ENCODE results near the gene CGRRF1.

The CGRRF1 gene

GRCh38 chr14:54462048-54462447 lies 47.7 kb upstream of the CGRRF1 start (continued):
- TF ChIP-seq ZNF791 (tag by site-specific recombination; IDR thresholded peaks at IDR 0.05): no peak
- TF ChIP-seq ZNF626 (tag by site-specific recombination; IDR thresholded peaks at IDR 0.05): no peak

- Histone ChIP-seq H3K4me3 (ENCODE audit: low read depth, low read length) (no peak overlapping the region), H3K36me3 (ENCODE audit: control insufficient read depth in 2 of 2, insufficient read depth in 1 of 2, low read length in 2 of 2) (no peaks in the 10 kb centered on the region), H3K4me1 (ENCODE audit: control insufficient read depth, insufficient read depth, low read length) (no peaks in the 10 kb centered on the region), H3K27ac (ENCODE audit: extremely low read depth, low read depth, low read length) (no peak overlapping the region), H3K9me3 (ENCODE audit: control insufficient read depth, insufficient read depth, low read depth, low read length) (no peaks in the 10 kb centered on the region)
- POLR2A ChIA-PET: no interaction called here
- no peak for TF ChIP-seq IKZF3 (tag by site-specific recombination; IDR thresholded peaks at IDR 0.05)
- TF ChIP-seq HOXD13 (CRISPR knock-in tag; IDR thresholded peaks at IDR 0.05; ENCODE audit: borderline replicate concordance): no peak
- TF ChIP-seq ZNF514 (tag by site-specific recombination; IDR thresholded peaks at IDR 0.05): no peak
- TF ChIP-seq WT1 (tag by site-specific recombination; IDR thresholded peaks at IDR 0.05): no peak
- no peak for TF ChIP-seq ZNF747 (tag by site-specific recombination; IDR thresholded peaks at IDR 0.05)
- TF ChIP-seq ZNF302 (tag by site-specific recombination; IDR thresholded peaks at IDR 0.05; ENCODE audit: low read depth): no peak
- no peak for TF ChIP-seq PRDM2 (tag by site-specific recombination; IDR thresholded peaks at IDR 0.05; ENCODE audit: borderline replicate concordance)
- no peak for TF ChIP-seq ATF2 (tag by site-specific recombination; IDR thresholded peaks at IDR 0.05; ENCODE audit: low read depth)
- TF ChIP-seq ZNF561 (tag by site-specific recombination; IDR thresholded peaks at IDR 0.05; ENCODE audit: borderline replicate concordance): no peak
- TF ChIP-seq SCRT1 (tag by site-specific recombination; IDR thresholded peaks at IDR 0.05; ENCODE audit: borderline replicate concordance): no peak
- CTCF ChIA-PET: interaction anchor here (0.6 kb wide), 1 partner anchor 24 kb away, joined by 3 read pairs; no protein-coding TSS in a partner anchor
Observed at GRCh38 chr14:54465654-54466053, 44.1 kb upstream of the CGRRF1 start.

- ChIA-PET POLR2A (no interaction called here), CTCF (no interaction called here)
- Histone ChIP-seq H3K4me3 (ENCODE audit: low read depth, low read length) (no peak overlapping the region), H3K4me1 (ENCODE audit: control insufficient read depth, insufficient read depth, low read length) (peaks cover 1% of the 10 kb centered on the region; the same call in 1 of the 2 replicates), H3K9me3 (ENCODE audit: control insufficient read depth, insufficient read depth, low read depth, low read length) (no peaks in the 10 kb centered on the region), H3K36me3 (ENCODE audit: control insufficient read depth in 2 of 2, insufficient read depth in 1 of 2, low read length in 2 of 2) (no peaks in the 10 kb centered on the region), H3K27ac (ENCODE audit: extremely low read depth, low read depth, low read length) (no peak overlapping the region)
- TF ChIP-seq ZNF791 (tag by site-specific recombination; IDR thresholded peaks at IDR 0.05): no peak
- no peak for TF ChIP-seq ZNF157 (tag by site-specific recombination; IDR thresholded peaks at IDR 0.05)
- no peak for TF ChIP-seq HOXC10 (CRISPR knock-in tag; IDR thresholded peaks at IDR 0.05)
- TF ChIP-seq SP3 (tag by site-specific recombination; IDR thresholded peaks at IDR 0.05): no peak
- peak; percentile 89 for TF ChIP-seq ZNF707 (tag by site-specific recombination; IDR thresholded peaks at IDR 0.05)
- TF ChIP-seq ZBTB48 (tag by site-specific recombination; IDR thresholded peaks at IDR 0.05): no peak
- no peak for TF ChIP-seq ZBTB21 (tag by site-specific recombination; IDR thresholded peaks at IDR 0.05)
- TF ChIP-seq ZNF629 (tag by site-specific recombination; IDR thresholded peaks at IDR 0.05): no peak
- TF ChIP-seq ZNF510 (tag by site-specific recombination; IDR thresholded peaks at IDR 0.05; ENCODE audit: insufficient replicate concordance): no peak
- peak; percentile 32 for TF ChIP-seq SETDB1 (IDR thresholded peaks at IDR 0.05; ENCODE audit: insufficient read length, low read length)
- no peak for TF ChIP-seq ZNF501 (tag by site-specific recombination; IDR thresholded peaks at IDR 0.05)
- TF ChIP-seq ZFHX2 (tag by site-specific recombination; conservative IDR thresholded peaks at IDR 0.05): no peak
- TF ChIP-seq ZNF514 (tag by site-specific recombination; IDR thresholded peaks at IDR 0.05): no peak
Observed at GRCh38 chr14:54467280-54467679, 42.4 kb upstream of the CGRRF1 start.
